IMR-90 (cell line): ENCODE measurements around the gene RNASE4. TPM values are rescaled to one million over a fixed set of nuclear protein-coding genes. Genes with fewer than 3 reads are reported as not detected.

Experiments used
- ATAC-seq: fragments of 200-7000 bp; cut with Tn5 transposase; 2 replicates; pipeline ENCODE4 v1.9.1; 2020; ENCODE audit warnings: low read depth, mild to moderate bottlenecking, moderate library complexity
- BruUV-seq: library from RNA; stranded (reverse); fragments of 400-500 nt; replicated peaks from 2 replicates; lab custom pipeline; 2021; lab: Mats Ljungman, UMichigan
- CTCF ChIA-PET: fragments of 300-600 bp; formaldehyde crosslinking; extraction: SDS; loops from one replicate; lab custom pipeline; 2021; ENCODE audit warnings: antibody characterized with exemption; lab: Yijun Ruan, JAX
- POLR2A ChIA-PET: fragments of 300-600 bp; sonication (Branson Sonifier 250); formaldehyde crosslinking; loops from one replicate; lab custom pipeline; 2022; ENCODE audit warnings: antibody characterized with exemption; ENCODE audit not compliant: unreplicated experiment; lab: Charles Lee
- DNase-seq: peaks from one replicate; pipeline ENCODE4 v3.0.0; 2013
- H2AFZ ChIP-seq: replicated peaks from 2 replicates; pipeline ENCODE3; 2013; ENCODE audit warnings: low read length, mild to moderate bottlenecking; ENCODE audit not compliant: poor library complexity
- H2AK5ac ChIP-seq: 2 replicates; pipeline ENCODE4 v1.6.1; 2013; ENCODE audit warnings: low read depth, low read length, inconsistent platforms
- H2AK9ac ChIP-seq: replicated peaks from 2 replicates; pipeline ENCODE3; 2013; ENCODE audit warnings: mild to moderate bottlenecking, low read depth, low read length, moderate library complexity; ENCODE audit not compliant: poor library complexity
- H2BK120ac ChIP-seq: 2 replicates; pipeline ENCODE4 v1.6.1; 2013; ENCODE audit warnings: low read depth, low read length, inconsistent platforms
- H2BK15ac ChIP-seq: 3 replicates; pipeline ENCODE4 v1.6.1; 2013; ENCODE audit warnings: low read depth, low read length, inconsistent platforms
- H2BK20ac ChIP-seq: 2 replicates; pipeline ENCODE4 v1.6.1; 2013; ENCODE audit warnings: low read depth, mild to moderate bottlenecking, inconsistent platforms, low read length, moderate library complexity
- H2BK5ac ChIP-seq: 2 replicates; pipeline ENCODE4 v1.6.1; 2013; ENCODE audit warnings: mild to moderate bottlenecking, low read depth, low read length, inconsistent platforms; ENCODE audit not compliant: poor library complexity, severe bottlenecking
- H3K14ac ChIP-seq: replicated peaks from 2 replicates; pipeline ENCODE4 v1.6.1; 2013; ENCODE audit warnings: low read depth, low read length, inconsistent platforms
- H3K18ac ChIP-seq: 2 replicates; pipeline ENCODE4 v1.6.1; 2013; ENCODE audit warnings: low read depth, low read length, control low read depth
- H3K23ac ChIP-seq: 2 replicates; pipeline ENCODE4 v1.6.1; 2013; ENCODE audit warnings: low read depth, low read length, inconsistent platforms
- H3K27ac ChIP-seq: 2 replicates; pipeline ENCODE4 v1.5.1; 2013; ENCODE audit warnings: mild to moderate bottlenecking, control low read depth, low read length; ENCODE audit not compliant: insufficient read depth
- H3K27me3 ChIP-seq: 2 replicates; pipeline ENCODE4 v1.6.1; 2013; ENCODE audit warnings: low read length; ENCODE audit not compliant: control insufficient read depth, insufficient read depth
- H3K36me3 ChIP-seq: 2 replicates; pipeline ENCODE4 v1.6.1; 2013; ENCODE audit warnings: low read length, mixed read lengths; ENCODE audit not compliant: control insufficient read depth, insufficient read depth
- H3K4ac ChIP-seq: 2 replicates; pipeline ENCODE4 v1.6.1; 2013; ENCODE audit warnings: low read depth, low read length, inconsistent platforms
- H3K4me1 ChIP-seq: 2 replicates; pipeline ENCODE4 v1.6.1; 2013; ENCODE audit warnings: low read length, mixed read lengths; ENCODE audit not compliant: control insufficient read depth, insufficient read depth
- H3K4me2 ChIP-seq: 2 replicates; pipeline ENCODE4 v1.6.1; 2013; ENCODE audit warnings: low read depth, mild to moderate bottlenecking, control low read depth, low read length, moderate library complexity
- H3K4me3 ChIP-seq: 2 replicates; pipeline ENCODE4 v1.5.1; 2013; ENCODE audit warnings: low read depth, mild to moderate bottlenecking, control low read depth, low read length, moderate library complexity; ENCODE audit not compliant: insufficient read depth
- H3K56ac ChIP-seq: 2 replicates; pipeline ENCODE4 v1.6.1; 2013; ENCODE audit warnings: low read length, inconsistent platforms; ENCODE audit not compliant: insufficient read depth; ENCODE audit errors: extremely low read depth
- H3K79me1 ChIP-seq, 2 experiments: 2 replicates each; pipeline ENCODE4 v1.6.1; 2013; ENCODE audit warnings: low read length in 2 of 2, inconsistent platforms in 1 of 2, low read depth in 1 of 2
- H3K9ac ChIP-seq: 2 replicates; pipeline ENCODE4 v1.6.1; 2013; ENCODE audit warnings: low read depth, low read length, control low read depth
- H3K9me1 ChIP-seq: 2 replicates; pipeline ENCODE4 v1.6.1; 2013; ENCODE audit warnings: low read length, inconsistent platforms; ENCODE audit not compliant: insufficient read depth
- H3K9me3 ChIP-seq: 2 replicates; pipeline ENCODE4 v1.6.1; 2013; ENCODE audit warnings: low read length; ENCODE audit not compliant: control insufficient read depth, insufficient read depth
- H4K20me1 ChIP-seq: 2 replicates; pipeline ENCODE4 v1.6.1; 2013; ENCODE audit warnings: low read length, inconsistent platforms; ENCODE audit not compliant: insufficient read depth
- H4K5ac ChIP-seq: 2 replicates; pipeline ENCODE4 v1.6.1; 2013; ENCODE audit warnings: mild to moderate bottlenecking, low read depth, low read length, control low read depth
- H4K8ac ChIP-seq, 2 experiments: 2 replicates each; pipeline ENCODE4 v1.6.1; 2013; ENCODE audit warnings: low read depth in 2 of 2, low read length in 2 of 2, control low read depth in 1 of 2, inconsistent platforms in 1 of 2
- H4K91ac ChIP-seq: 2 replicates; pipeline ENCODE4 v1.6.1; 2013; ENCODE audit warnings: low read depth, low read length, inconsistent platforms; ENCODE audit not compliant: insufficient read depth
- CEBPB ChIP-seq: IDR thresholded peaks from 2 replicates; pipeline ENCODE4 v1.6.1; 2012; ENCODE audit warnings: low read depth, low read length, improper control_type of control experiment
- CHD1 ChIP-seq: IDR thresholded peaks from 2 replicates; pipeline ENCODE4 v1.6.1; 2012; ENCODE audit warnings: low read depth, low read length, improper control_type of control experiment
- WGBS, 2 experiments: methylation state at CpG; one replicate each; pipeline versions ENCODE4 v1.1.5 to v1.1.7; 2013; ENCODE audit warnings: missing lambda C conversion rate in 2 of 2; ENCODE audit not compliant: insufficient read length in 1 of 2; ENCODE audit errors: extremely low coverage in 2 of 2; 5-methylcytosine and 5-hydroxymethylcytosine counted together
- dilution Hi-C: fragments of 300-500 bp; cut with HindIII; formaldehyde crosslinking; loops from one replicate; pipeline ENCODE4 v1.14.3; 2018; ENCODE audit warnings: low sequenced_read_pairs; ENCODE audit not compliant: unreplicated experiment
- in situ Hi-C: fragments of 300-500 bp; cut with MboI; formaldehyde crosslinking; loops from 3 replicates; pipeline ENCODE4 v1.14.3; 2019; ENCODE audit warnings: low sequenced_read_pairs, inconsistent platforms, mixed read lengths
- intact Hi-C: fragments of 100-400 bp; cut with micrococcal nuclease; formaldehyde crosslinking; loops from 2 replicates; pipeline ENCODE4 v1.10.0; 2022
- polyA plus RNA-seq, 3 experiments: library from polyadenylated mRNA; depleted of rRNA; stranded (reverse); fragments of >200 nt; gene quantifications; 2 replicates each; pipeline ENCODE4 v1.2.3, GENCODE V29; 2012; ENCODE audit warnings: low replicate concordance in 1 of 3
- total RNA-seq: library from RNA; depleted of rRNA; stranded (reverse); fragments of >200 nt; gene quantifications from 2 replicates; pipeline ENCODE4 v1.2.3, GENCODE V29; 2012

The RNASE4 gene
- total and polyA plus RNA-seq, 2 of the 4 experiments (the other 2 are of a cell fraction) = 10.4 to 11.6 TPM

- Histone ChIP-seq H3K9me3 (no peaks in the 10 kb centered on the region), H3K36me3 (no peaks in the 10 kb centered on the region), H4K8ac (no peak overlapping the region), H2AK9ac (no peak overlapping the region), H2AK5ac (no peak overlapping the region), H2BK15ac (no peak overlapping the region), H3K56ac (no peak overlapping the region), H3K4ac (no peak overlapping the region), H3K4me3 (no peak overlapping the region), H4K91ac (no peak overlapping the region), H3K23ac (no peak overlapping the region), H3K27ac (no peak overlapping the region), H2BK20ac (no peak overlapping the region), H4K5ac (no peak overlapping the region), H3K4me1 (no peaks in the 10 kb centered on the region), H2BK5ac (no peak overlapping the region), H3K4me2 (no peak overlapping the region), H3K27me3 (no peaks in the 10 kb centered on the region), H3K9me1 (no peaks in the 10 kb centered on the region), H4K20me1 (no peaks in the 10 kb centered on the region), H2AFZ (no peak overlapping the region), H2BK120ac (no peak overlapping the region), H3K79me1 (0 out of 4 replicates have a peak, but pooled peaks cover 0 to 1% of the 10 kb centered on the region in 2 experiments), H3K9ac (no peak overlapping the region), H3K14ac (no peak overlapping the region), H3K18ac (no peak overlapping the region)
- in situ Hi-C loops (loop anchor here (10.0 kb wide), 1 partner anchor 268 kb away; no protein-coding TSS in a partner anchor), dilution Hi-C loops (no loop called here), intact Hi-C loops (loop anchor here (1.0 to 5.0 kb wide), 5 partner anchors 159 to 411 kb away; no protein-coding TSS in a partner anchor)
- DNase-seq = no peak
- TF ChIP-seq CHD1 (no peak), CEBPB (no peak)
- ChIA-PET POLR2A (no interaction called here), CTCF (interaction anchor here (0.6 to 1.6 kb wide), 5 partner anchors 162 to 344 kb away, joined by 3 to 4 read pairs (median 3); no protein-coding TSS in a partner anchor)
- no TSS peak for BruUV-seq
- WGBS, 2 experiments = 90% methylated on average over 2 of the region's 5 CpGs; no CpG with 5 or more reads in 1 of the 2 experiments
- ATAC-seq = no peak
Observed at GRCh38 chr14:20696764-20697163, 12.4 kb downstream of the RNASE4 start.
